HG03159 (cell line): Measurements from ENCODE around the gene GRIN3B.

Experiments used
- ATAC-seq: cut with Tn5 transposase; IDR thresholded peaks from one replicate; pipeline ENCODE4 v1.9.1; 2021; ENCODE audit warnings: mild to moderate bottlenecking, moderate library complexity; ENCODE audit not compliant: unreplicated experiment

The GRIN3B gene

GRCh38 chr19:990119-990571, 10.1 kb upstream of the GRIN3B start:
- no peak for ATAC-seq

GRCh38 chr19:990746-991145, 9.5 kb upstream of the GRIN3B start:
- ATAC-seq = no peak

GRCh38 chr19:991174-991931, 8.9 kb upstream of the GRIN3B start:
- no peak for ATAC-seq

- no peak for ATAC-seq
Observed at GRCh38 chr19:991932-992669, 8.1 kb upstream of the GRIN3B start.

- no peak for ATAC-seq
Observed at GRCh38 chr19:992670-993055, 7.6 kb upstream of the GRIN3B start.

- ATAC-seq = no peak
Observed at GRCh38 chr19:993361-993830, 6.8 kb upstream of the GRIN3B start.

- no peak for ATAC-seq
Observed at GRCh38 chr19:993831-994393, 6.3 kb upstream of the GRIN3B start.

- ATAC-seq = no peak
Observed at GRCh38 chr19:994516-994915, 5.7 kb upstream of the GRIN3B start.

- no peak for ATAC-seq
Observed at GRCh38 chr19:995051-995827, 5.0 kb upstream of the GRIN3B start.

- ATAC-seq = no peak
Observed at GRCh38 chr19:996051-996838, 4.0 kb upstream of the GRIN3B start.

- no peak for ATAC-seq
Observed at GRCh38 chr19:998064-998463, 2.2 kb upstream of the GRIN3B start.

- no peak for ATAC-seq
Observed at GRCh38 chr19:999379-999719, 870 bp upstream of the GRIN3B start.

GRCh38 chr19:1000591-1001537, 645 bp downstream of the GRIN3B start:
- ATAC-seq = no peak

GRCh38 chr19:1001538-1002166, 1.4 kb downstream of the GRIN3B start:
- ATAC-seq = no peak

- no peak for ATAC-seq
Observed at GRCh38 chr19:1002600-1002999, 2.4 kb downstream of the GRIN3B start.

GRCh38 chr19:1003283-1003682, 3.1 kb downstream of the GRIN3B start:
- no peak for ATAC-seq

GRCh38 chr19:1004204-1004802, 4.1 kb downstream of the GRIN3B start:
- no peak for ATAC-seq
